K562 (cell line): ENCODE data around the gene SLC31A1. TPM values are rescaled to one million over a fixed set of nuclear protein-coding genes. Genes with fewer than 3 reads are reported as not detected.
A peak's percentile ranks its signal among the peaks of the same experiment; 100 is the strongest.

Source experiments
- ELF1 ChIP-seq: fragments of 200-800 bp; sonication (Bioruptor generic); IDR thresholded peaks from 2 replicates; pipeline ENCODE4 v1.6.1; 2016; ENCODE audit warnings: missing genetic modification characterization, missing compliant biosample characterization
- HLTF ChIP-seq: fragments of 450-650 bp; IDR thresholded peaks from 2 replicates; pipeline ENCODE4 v1.6.1; 2016
- HMG20B ChIP-seq: fragments of 250-450 bp; sonication (Bioruptor Pico); IDR thresholded peaks from 2 replicates; pipeline ENCODE4 v1.5.0; 2021; ENCODE audit warnings: mild to moderate bottlenecking
- HNRNPLL ChIP-seq: fragments of 200-400 bp; formaldehyde crosslinking; IDR thresholded peaks from 2 replicates; pipeline ENCODE4 v1.6.1; 2017; ENCODE audit warnings: low read length, low read depth, mild to moderate bottlenecking; ENCODE audit not compliant: poor library complexity, severe bottlenecking
- NFIX ChIP-seq: fragments of 250-450 bp; sonication (Bioruptor Pico); IDR thresholded peaks from 2 replicates; pipeline ENCODE4 v1.4.0; 2020; ENCODE audit warnings: low read depth, mild to moderate bottlenecking, moderate library complexity
- PHF20 ChIP-seq: fragments of 450-650 bp; IDR thresholded peaks from 2 replicates; pipeline ENCODE4 v1.6.1; 2018; ENCODE audit not compliant: partially characterized antibody
- POLR2G ChIP-seq: fragments of 200-400 bp; formaldehyde crosslinking; IDR thresholded peaks from 2 replicates; pipeline ENCODE4 v1.6.1; 2017; ENCODE audit warnings: low read depth, mild to moderate bottlenecking, antibody characterized with exemption, low read length, moderate library complexity
- PRPF4 ChIP-seq: fragments of 200-400 bp; formaldehyde crosslinking; IDR thresholded peaks from one replicate; pipeline ENCODE4 v1.6.1; 2017; ENCODE audit warnings: low read length, low read depth, mild to moderate bottlenecking; ENCODE audit not compliant: insufficient read depth, poor library complexity, severe bottlenecking
- RNF2 ChIP-seq: sonication (generic); IDR thresholded peaks from 2 replicates; pipeline ENCODE4 v1.6.1; 2016
- TAF15 ChIP-seq: fragments of 200-400 bp; formaldehyde crosslinking; IDR thresholded peaks from 2 replicates; pipeline ENCODE4 v1.6.1; 2017; ENCODE audit warnings: mild to moderate bottlenecking, low read depth, low read length, moderate library complexity
- TAF9B ChIP-seq: fragments of 450-650 bp; IDR thresholded peaks from 2 replicates; pipeline ENCODE4 v1.6.1; 2018; ENCODE audit warnings: mild to moderate bottlenecking; ENCODE audit not compliant: partially characterized antibody
- TOE1 ChIP-seq, 2 experiments: fragments of 450-650 bp in 1 of 2; sonication (generic) in 1 of 2; formaldehyde crosslinking in 1 of 2; IDR thresholded peaks; 2 replicates each; pipeline versions ENCODE4 v1.7.1 to v1.8.0; 2016 to 2022; ENCODE audit warnings: borderline replicate concordance in 2 of 2, mild to moderate bottlenecking in 2 of 2, antibody characterized with exemption in 1 of 2, inconsistent platforms in 1 of 2, low read depth in 1 of 2, missing genetic modification reagents in 1 of 2, moderate library complexity in 1 of 2
- U2AF2 ChIP-seq: fragments of 200-400 bp; formaldehyde crosslinking; optimal IDR thresholded peaks from 2 replicates; pipeline ENCODE3; 2017; ENCODE audit warnings: low read depth, mild to moderate bottlenecking, low read length
- ZBTB40 ChIP-seq, 2 experiments: fragments of 450-650 bp in 1 of 2; sonication (generic) in 1 of 2; formaldehyde crosslinking in 1 of 2; IDR thresholded peaks; 2 replicates each; pipeline versions ENCODE4 v1.7.1 to v1.9.0; 2016 to 2022; ENCODE audit warnings: inconsistent platforms in 1 of 2, mild to moderate bottlenecking in 1 of 2, missing genetic modification reagents in 1 of 2
- ZBTB43 ChIP-seq: sonication (generic); formaldehyde crosslinking; IDR thresholded peaks from 2 replicates; pipeline ENCODE4 v1.8.0; 2023; ENCODE audit warnings: mild to moderate bottlenecking, missing genetic modification reagents
- ZC3H8 ChIP-seq: fragments of 450-650 bp; IDR thresholded peaks from 2 replicates; pipeline ENCODE4 v1.6.1; 2017
- ZNF75A ChIP-seq: fragments of 450-650 bp; formaldehyde crosslinking; IDR thresholded peaks from 2 replicates; pipeline ENCODE4 v1.4.0; 2020; ENCODE audit warnings: mild to moderate bottlenecking
- polyA plus RNA-seq, 8 experiments: library from polyadenylated mRNA; depleted of rRNA in 4 of 8; stranded (reverse) in 5 of 8; unstranded in 3 of 8; fragments of >200 nt; fragmentation: Nextera tagmentation in 2 of 8; fragmentation: Illumina TruSeq in 1 of 8; extraction: Ambion mirVana in 2 of 8; extraction: Trizol in 1 of 8; gene quantifications; 2 replicates each; pipeline versions ENCODE4 v1.2.1 to v1.2.3, GENCODE V29; 2011 to 2014; ENCODE audit warnings: inconsistent platforms in 1 of 8, missing spikeins in 1 of 8
- total RNA-seq, 7 experiments: library from RNA; depleted of rRNA in 6 of 7; stranded (reverse); fragments of >200 nt in 6 of 7; fragmentation: Illumina TruSeq in 2 of 7; extraction: Trizol in 2 of 7; gene quantifications; 2 replicates each; pipeline versions ENCODE4 v1.2.1 to v1.2.3, GENCODE V29; 2011 to 2021; ENCODE audit warnings: low replicate concordance in 1 of 7

Gene SLC31A1
- total and polyA plus RNA-seq, 9 of the 15 experiments (the other 6 are each of a cell fraction or from before 2014, with no cell fraction given), result 15.4 to 40.7 (median 25.9) TPM

- TF ChIP-seq ZNF75A (CRISPR knock-in tag) (no peak), ELF1 (tag) (peak; percentile 78), TAF9B (peak; percentile 18), PRPF4 (no peak), HNRNPLL (peak; percentile 95), HMG20B (CRISPR knock-in tag) (no peak), RNF2 (no peak), ZC3H8 (no peak), U2AF2 (no peak), ZBTB43 (CRISPR knock-in tag) (0 out of 2 replicates have a peak, but pooled peaks have one; percentile 28), PHF20 (peak; percentile 79), NFIX (CRISPR knock-in tag) (no peak), ZBTB40 (IDR thresholded peaks at IDR 0.05) (peak; percentile 52), ZBTB40 (CRISPR knock-in tag; IDR thresholded peaks at IDR 0.05) (no peak), TOE1 (IDR thresholded peaks at IDR 0.05; ENCODE audit: borderline replicate concordance) (peak; percentile 5; the same call in 1 of the 2 replicates), TOE1 (CRISPR knock-in tag; IDR thresholded peaks at IDR 0.05; ENCODE audit: borderline replicate concordance, low read depth) (no peak), POLR2G (peak; percentile 90), HLTF (peak; percentile 43; the same call in 1 of the 2 replicates), TAF15 (no peak)
Measured at GRCh38 chr9:113221003-113221799, at the start of gene SLC31A1, which contains the start of gene FKBP15 (continued).
